Ramos (cell line): ENCODE measurements around the gene C6orf89.
"Not testable (repeated sequence)": the region's sequence is repeated elsewhere in the genome, so short reads cannot be mapped to it uniquely, and the experiment has no call there.

Experiments used
- in situ Hi-C: fragments of 300-500 bp; cut with MboI; formaldehyde crosslinking; loops from one replicate; pipeline ENCODE4 v1.14.3; 2022; ENCODE audit warnings: low sequenced_read_pairs; ENCODE audit not compliant: unreplicated experiment

The C6orf89 gene

DNA sequence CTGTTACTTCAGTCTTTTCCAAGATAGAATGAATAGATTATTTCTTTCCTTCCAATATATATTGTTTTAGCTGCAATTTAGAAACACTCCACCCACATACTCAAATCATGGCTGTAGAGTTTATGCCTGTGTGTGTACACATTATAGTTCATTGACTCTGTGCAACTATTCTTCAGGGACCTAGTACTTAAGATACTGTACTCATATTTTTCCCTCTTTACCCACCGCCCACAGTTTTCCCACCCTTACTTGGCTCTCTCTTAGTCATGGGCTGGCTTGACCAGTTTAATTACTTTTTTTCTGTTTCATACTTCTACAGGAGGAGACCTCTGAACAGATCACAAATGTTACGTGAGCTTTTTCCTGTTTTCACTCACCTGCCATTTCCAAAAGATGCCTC is 30.4 kb downstream of the C6orf89 start:
- in situ Hi-C loops, result no loop called here

DNA sequence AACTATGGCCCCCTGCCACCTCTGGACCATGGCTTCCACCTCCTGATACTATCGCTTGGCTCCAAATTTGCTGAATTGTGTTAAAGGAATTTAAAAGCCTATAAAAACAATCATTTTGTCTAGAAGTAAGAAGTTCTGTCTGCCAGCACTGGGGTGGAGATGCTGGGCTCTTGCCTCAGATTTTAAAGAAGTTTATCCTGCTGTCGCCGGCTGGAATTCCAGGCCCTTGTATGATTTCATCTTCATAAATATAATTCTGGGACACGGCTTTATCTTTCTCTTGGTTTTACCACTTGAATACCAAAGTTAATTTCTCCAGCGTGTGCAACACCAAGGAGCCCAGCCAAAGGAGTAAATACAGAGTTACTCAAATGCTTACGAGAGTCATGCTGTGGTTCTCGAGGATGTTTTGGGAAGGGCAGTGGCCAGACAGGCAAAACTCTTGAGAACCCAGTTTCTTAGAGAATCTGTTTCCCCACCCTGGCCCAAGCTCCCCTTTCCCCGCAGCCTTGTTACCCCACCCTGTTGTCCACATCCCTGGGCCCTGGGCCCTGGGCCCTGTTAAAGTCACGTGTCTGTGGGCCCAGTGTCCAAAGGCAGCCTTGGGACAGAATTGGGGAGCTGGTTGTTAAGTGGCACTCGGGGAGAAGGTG is 31.9 kb downstream of the C6orf89 start:
- in situ Hi-C loops, result no loop called here

GRCh38 chr6:36920049-36920448 is 34.3 kb downstream of the C6orf89 start:
- in situ Hi-C loops, result no loop called here

- in situ Hi-C loops, result no loop called here
Observed at GRCh38 chr6:36920546-36920945, 34.8 kb downstream of the C6orf89 start.

- in situ Hi-C loops, result no loop called here
Observed at GRCh38 chr6:36924131-36924530, 38.4 kb downstream of the C6orf89 start.

GRCh38 chr6:36924778-36925374 is 39.1 kb downstream of the C6orf89 start:
- in situ Hi-C loops, result no loop called here

DNA sequence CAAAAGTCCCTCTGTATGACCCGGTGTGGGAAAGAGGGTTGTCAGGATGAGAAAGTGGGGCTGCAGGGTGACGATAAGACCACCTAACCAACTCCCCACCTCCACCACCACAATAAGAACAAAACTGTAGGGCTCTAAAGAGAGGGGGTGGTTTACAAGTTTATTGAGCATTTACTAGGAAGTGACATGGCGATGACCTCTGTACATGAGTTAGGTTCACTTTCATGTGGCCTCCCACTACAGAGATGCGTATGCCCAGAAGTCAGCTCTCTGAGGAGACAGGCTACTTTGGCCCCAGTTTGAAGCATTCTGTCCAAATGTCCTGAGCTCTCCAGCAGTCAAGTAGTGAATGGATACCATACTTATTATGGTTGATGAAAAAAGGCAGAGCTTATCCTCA is 40.1 kb downstream of the C6orf89 start:
- in situ Hi-C loops, result no loop called here

GRCh38 chr6:36926708-36927513 is 41.2 kb downstream of the C6orf89 start:
- in situ Hi-C loops, result no loop called here

- in situ Hi-C loops, result no loop called here
Observed at GRCh38 chr6:36927691-36928546, 42.2 kb downstream of the C6orf89 start.

DNA sequence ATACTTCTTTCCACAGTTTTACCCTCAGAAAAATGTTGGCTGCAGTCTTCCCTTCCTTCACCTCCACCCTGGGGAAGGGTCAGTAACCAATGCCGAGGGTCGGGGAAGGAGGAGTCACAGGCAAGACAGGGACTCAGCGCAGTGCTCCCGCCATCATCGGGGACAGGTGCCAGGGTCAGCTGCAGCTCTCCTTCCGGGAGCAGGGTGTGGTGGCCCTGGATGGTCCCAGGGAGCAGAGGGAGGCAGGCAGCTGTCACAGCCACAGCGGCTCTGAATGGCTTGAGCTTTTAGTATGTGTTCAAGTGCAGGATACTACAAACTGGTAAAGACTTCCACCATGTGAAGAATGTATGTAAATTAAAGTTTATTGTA is 42.8 kb downstream of the C6orf89 start:
- in situ Hi-C loops, result no loop called here

GRCh38 chr6:36929152-36929551 is 43.4 kb downstream of the C6orf89 start:
- in situ Hi-C loops, result no loop called here

DNA sequence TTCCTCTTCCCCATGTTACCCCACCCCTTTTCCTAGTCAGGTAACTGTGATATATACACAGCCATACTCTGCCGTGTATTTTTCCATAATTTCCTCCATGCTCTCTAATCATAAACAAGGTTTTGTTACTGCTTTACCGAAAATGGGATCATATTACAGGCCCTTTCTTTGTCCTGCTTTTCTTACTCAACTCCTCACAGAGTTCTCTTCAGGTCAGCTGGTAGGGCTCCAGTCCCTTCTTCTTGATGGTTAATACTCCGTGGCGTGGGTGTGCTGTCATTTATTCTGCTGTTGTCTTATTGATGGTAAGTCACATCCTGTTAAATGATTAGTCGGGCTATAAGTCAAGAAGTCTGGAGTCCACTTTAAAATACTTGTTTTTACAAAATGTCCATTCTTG is 43.9 kb downstream of the C6orf89 start:
- in situ Hi-C loops, result no loop called here

DNA sequence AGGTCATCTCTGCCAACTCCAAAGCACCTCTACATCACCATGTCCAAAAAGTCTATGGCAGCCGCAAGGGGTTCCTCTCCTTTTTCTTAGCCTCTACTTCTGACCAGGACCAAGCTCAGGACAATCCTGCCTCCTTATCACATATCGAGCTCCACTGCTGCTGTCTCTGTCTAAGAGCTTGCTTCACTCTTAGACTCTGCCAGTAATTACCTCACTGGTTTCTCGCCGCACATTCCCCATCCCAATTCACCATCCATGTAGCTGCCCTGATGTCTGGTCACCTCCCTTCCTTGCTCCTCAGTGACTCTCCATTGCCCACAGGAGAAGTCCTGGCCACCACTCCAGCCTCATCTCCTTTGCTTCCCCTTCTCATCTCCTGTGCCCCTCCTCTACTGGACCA is 44.7 kb downstream of the C6orf89 start:
- in situ Hi-C loops, result no loop called here

- in situ Hi-C loops, result no loop called here
Observed at GRCh38 chr6:36933102-36933501, 47.4 kb downstream of the C6orf89 start.

GRCh38 chr6:36933519-36933918 is 47.8 kb downstream of the C6orf89 start:
- in situ Hi-C loops, result no loop called here

DNA sequence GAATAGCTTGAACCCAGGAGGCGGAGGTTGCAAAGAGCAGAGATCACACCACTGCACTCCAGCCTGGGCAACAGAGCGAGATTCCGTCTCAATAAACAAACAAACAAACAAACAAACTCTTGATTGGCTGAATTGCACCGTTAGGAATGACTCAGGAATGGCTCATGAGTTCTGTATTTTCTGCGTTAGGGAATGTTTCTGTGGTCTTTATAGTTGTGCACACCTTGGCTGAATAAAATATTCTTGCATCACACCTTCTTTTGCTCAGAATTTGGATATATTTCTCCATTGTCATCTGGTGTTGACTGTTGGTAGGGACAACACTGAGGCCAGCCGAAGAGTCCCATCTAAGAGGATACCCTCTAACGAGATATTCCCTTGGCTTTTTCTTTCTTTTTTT is 49.1 kb downstream of the C6orf89 start:
- in situ Hi-C loops, result no loop called here

GRCh38 chr6:36936824-36937223 is 51.1 kb downstream of the C6orf89 start:
- in situ Hi-C loops, result no loop called here

- in situ Hi-C loops, result no loop called here
Observed at GRCh38 chr6:36937896-36938295, 52.1 kb downstream of the C6orf89 start.

DNA sequence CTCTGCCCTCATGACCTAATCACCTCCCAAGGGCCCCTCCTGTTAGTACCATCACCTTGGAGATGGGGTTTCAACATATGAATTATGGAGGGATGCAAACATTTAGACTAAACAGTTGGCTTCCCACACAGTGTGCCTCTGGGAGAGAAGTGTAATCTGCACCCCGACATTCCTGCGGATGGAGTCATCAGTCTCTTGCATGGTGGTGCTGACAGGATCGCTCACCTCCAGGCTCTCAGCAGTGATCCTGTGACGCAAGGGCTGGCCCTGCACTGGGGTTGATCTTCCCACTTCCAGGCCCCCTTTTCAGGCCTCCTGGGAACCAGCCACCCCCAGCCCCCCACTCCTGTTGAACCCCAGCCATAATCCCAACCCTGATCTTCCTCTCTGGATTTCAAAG is 52.8 kb downstream of the C6orf89 start:
- in situ Hi-C loops, result no loop called here

- in situ Hi-C loops, result not testable (repeated sequence)
Observed at GRCh38 chr6:36939005-36939404, 53.3 kb downstream of the C6orf89 start.

DNA sequence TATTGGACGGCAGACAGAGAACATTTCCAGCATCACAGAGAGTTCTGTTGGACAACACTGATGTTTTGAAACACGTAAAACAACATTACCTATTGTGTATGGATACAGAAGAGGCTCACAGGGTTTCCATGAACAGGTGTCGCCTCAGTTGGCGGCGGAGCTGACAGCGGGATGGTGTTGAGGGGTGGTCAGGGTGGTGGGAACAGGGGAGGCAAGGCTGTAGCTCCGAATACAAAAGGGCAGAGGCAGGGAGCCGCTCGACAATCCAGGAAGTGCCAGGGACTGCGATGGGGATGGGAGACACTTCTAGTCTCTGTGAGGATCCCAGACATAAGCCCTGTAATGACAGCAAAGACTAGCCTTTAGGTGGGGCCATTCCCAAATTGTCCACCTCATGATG is 54.3 kb downstream of the C6orf89 start:
- in situ Hi-C loops, result no loop called here
